GM19023 (cell line): ENCODE data around the gene AHDC1.
"Not testable (repeated sequence)": the region's sequence is repeated elsewhere in the genome, so short reads cannot be mapped to it uniquely, and the experiment has no call there.

Experiments
- ATAC-seq: cut with Tn5 transposase; IDR thresholded peaks from one replicate; pipeline ENCODE4 v1.9.1; 2021; ENCODE audit warnings: mild to moderate bottlenecking, moderate library complexity; ENCODE audit not compliant: unreplicated experiment

The AHDC1 gene

DNA sequence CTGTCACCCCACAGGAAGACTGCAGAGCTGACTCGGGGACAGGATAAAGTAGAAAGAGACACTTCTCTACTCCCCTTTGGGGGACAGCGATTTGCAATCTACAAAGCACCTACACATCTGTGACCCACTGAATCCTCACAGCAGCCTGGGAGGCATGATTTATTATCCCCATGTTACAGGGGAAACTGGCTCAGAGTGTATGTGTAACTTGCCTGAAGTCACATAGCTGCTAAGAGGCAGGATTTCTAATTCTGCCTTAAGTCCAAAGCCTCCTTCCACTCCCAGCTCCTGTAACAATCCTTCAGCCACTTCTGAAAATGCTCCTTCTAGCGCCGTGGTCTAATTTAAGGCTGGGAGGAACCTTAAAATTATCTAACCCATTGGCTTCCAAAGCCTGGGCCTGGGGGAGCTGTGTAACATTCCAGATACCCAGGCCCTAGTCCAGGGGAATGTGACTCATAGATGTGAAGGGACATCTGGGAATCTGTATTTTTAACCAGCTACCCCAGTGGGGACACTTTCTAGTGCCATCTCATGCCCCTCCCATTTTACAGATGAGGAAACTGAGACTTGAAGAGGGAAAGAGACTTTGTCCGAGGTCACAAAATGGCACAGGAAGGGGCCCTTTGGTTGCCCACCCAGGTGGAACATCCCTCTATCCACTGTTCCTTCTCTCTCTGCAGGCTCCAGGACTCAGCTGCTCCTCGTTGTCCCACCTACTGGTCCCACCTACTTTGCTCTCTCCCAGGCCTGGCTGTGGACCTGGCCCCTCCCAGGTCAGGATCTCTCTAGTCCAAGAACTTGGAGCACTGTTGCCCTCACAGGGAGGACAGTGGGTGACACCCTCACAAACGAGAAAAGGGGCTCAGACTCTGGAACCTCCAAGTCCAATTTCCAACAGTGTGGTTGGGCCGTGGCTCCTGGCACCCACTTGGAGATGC, 48.9 kb downstream of the AHDC1 start:
- ATAC-seq = no peak

DNA sequence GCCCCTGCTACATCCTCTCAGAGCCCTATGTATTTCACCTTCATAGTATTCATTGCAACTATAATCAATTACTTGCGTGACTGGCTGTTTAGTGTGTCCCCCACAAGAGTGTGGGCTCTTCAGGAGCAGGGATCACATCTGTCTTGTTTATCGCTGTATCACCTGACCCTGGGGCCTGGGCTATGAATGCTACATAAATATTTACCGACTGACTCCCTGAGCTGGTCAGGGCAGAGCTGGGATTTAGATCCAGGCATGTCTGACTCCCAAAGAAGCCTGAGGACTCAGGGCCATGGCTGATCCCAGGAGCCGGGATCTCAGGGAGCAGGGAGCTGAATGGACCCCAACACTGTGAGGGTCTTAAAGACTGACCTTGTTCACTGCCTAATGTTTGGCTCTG, 49.7 kb downstream of the AHDC1 start:
- no peak for ATAC-seq

DNA sequence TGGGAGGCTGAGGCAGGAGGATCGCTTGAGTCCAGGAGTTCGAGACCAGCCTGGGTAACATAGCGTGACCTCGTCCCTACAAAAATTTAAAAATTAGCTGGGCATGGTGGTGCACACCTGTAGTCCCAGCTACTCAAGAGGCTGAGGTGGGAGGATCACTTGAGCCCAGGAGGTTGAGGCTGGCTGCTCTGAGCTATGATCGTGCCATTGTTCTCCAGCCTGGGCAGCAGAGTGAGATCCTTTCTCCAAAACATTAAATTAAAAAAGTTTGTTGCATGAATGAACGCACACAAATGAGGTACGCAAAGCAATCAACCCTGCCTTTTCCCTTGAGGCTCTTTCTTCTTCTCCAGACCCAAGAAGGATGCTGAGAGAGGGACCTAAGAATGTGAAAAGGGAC, 50.1 kb downstream of the AHDC1 start:
- not testable (repeated sequence) for ATAC-seq

DNA sequence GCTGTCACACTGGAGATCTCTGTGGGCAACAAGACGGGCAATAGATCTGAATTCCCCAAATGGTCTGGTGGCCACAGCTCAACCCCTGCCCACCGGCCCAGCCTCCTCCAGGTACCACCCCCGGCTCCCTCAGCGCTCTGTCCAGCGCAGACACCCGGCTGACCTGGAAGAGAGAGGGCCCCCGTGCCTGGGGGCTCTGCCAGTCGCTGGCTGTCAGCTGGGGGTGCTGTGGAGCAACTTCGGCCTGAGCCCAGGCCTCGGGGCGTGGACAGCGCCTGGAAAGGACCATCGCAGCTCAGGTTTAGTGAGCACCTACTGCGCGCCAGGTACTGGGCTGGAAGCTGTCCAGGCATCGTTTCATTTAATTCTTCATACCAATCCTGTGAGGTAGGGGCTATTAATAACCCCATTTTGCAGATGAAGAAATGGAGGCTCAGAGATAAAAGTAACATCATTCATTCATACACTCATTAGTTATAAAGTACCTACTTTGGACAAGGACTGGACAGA, 51.0 kb downstream of the AHDC1 start:
- ATAC-seq = no peak

DNA sequence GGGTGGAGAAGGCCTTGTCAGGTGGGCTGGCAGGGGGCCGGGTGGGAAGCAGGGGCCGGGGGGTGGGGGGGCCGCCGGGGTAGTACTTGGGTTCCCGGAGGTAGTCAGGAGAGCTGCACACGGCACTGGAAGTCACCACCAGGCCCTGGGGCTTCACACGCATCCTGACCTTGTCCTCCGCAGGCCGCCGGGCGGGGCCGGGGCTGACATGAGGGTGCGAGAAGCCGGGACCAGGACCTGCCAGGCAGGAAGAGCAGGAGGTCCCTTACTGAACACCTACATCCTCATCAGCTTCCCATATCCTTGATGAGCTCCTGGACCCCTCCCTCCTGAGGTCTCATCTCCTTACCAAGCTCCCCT, 52.0 kb downstream of the AHDC1 start:
- no peak for ATAC-seq

DNA sequence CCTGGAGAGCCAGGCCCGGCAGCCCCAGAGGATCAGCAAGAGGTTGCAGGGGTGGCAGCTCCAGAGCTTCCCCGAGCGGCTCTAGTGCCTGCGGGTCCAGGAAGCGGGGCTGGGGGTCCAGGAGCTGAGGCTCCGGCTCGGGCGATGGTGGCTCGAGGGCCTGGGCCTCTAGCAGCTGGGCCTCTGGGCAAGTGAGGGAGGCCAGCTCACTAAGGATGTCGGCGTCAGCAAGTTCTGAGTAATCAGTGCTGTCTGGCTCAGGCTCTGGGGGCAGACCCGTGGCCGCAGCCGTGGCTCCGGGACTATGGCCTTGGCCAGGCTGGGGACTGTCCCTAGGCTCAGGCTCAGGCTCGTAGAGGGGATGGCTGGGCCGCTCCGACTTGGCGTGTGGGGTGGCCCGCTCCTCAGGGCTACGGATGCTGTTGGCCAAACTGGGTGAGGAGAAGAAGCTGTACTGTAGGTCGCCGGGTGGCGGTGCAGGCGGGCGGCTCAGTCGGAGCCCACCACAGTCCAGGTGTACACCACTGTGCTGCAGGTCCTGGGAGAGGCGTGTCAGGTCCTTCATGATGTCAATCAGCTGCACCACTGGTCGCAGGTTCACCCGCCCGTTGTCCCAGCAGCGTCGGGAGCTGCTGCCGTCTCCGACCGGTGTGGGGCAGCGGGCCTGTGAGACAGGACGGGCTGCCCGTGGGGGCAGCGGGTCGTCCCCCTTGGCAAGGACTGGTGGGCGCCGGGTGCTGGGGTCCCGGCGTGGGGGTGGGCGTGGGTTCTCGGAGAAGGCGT, 52.6 kb downstream of the AHDC1 start:
- no peak for ATAC-seq

DNA sequence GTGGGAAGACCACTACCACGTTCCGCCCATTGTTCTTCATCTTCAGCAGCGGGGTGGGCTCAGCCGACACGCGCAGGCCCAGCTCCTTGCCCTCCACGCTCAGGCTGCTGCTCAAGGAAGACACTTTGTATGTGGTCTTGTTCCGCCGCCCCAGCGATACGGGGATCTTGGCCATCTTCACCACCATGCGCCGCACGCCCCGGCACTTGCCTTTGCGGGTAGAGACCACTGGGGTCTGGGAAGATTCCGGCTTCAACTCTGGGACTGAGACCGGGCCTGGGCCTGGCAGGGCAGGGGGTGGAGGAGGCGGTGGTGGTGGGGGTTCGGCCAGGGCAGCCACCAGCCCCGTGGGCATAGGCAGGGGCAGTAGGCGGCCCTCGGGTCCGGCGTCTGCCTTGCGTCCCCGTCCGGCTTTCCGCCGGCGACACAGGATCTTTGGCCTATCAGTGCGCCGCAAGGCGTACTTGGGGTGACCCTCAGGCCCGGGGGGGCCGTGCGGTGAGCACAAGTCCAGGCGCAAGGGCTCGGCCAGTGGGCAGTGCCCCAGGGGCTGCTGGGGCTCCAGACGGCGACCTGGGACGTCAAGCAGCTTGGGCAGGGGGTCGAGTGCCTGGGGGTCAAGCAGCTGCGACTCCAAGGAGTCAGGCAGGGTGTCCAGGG, 53.3 kb downstream of the AHDC1 start:
- no peak for ATAC-seq

DNA sequence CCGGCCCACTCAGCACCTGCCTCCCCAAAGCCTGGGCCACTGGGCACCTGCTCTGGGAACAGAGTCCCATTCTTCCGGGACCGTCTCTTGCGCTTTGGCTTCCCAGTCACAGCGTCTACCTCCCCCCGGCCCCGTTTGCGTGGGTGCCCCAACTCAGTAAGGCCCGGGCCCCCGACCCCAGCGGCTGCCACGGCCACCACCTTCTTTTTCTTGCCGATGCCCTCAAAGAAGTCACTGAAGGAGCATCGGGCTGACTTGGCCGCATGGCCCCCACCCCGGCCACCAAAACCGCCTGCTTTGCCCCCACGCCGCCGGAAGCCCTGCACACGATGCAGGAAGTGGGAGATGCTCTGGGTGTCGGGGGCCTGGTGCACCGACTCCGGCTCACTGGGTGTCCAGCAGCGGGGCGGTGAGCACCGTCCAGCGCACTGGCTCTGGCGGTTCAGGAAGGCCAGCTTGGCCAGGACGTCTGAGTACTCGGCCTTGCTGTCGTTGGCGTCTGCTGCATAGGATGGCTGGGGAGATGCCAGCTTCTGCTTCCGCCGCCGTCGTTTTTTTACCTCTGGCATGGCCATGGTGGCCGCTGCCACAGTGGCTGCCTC, 54.0 kb downstream of the AHDC1 start:
- ATAC-seq = no peak

DNA sequence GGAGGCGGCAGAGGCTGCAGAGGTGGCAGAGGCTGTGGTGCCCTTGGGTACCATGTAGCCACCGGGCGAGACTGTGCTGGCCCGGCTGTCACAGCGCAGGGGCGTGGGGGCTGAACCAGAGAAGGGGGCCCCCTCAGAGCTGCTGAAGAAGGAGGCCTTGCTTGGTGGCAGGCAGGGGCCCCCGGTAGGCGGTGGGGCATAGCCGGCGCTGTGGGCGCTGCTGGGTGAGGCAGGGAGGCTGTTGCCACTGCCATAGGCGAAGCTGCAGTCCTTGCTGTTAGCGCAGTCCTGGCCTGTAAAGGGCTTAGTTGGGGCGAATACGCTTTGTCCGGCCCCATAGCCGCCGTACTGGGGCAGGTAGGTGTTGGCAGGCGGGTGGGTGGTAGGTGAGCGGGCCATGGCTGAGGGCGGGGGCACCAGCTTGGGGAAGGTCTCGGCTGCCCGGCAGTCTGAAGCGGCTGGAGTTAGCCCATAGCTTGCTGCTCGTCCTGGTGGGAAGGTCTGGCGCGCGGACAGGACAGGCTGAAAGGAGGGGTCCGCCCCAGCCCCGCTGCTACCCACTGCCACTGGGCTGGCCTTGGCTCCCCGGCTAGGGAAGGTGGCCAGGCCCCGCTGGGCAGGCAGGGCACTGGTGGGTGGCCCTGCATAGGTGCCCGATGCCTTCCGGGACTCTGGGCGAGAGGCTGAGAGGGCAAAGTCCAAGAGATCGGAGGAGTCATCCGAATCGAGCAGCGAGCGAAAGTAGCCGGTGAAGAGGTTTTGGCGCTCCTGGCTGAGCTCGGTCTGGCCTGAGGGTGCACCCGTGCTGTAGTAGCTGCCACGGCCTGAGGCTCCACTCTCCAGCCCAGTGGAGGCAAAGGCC, 54.9 kb downstream of the AHDC1 start:
- no peak for ATAC-seq

DNA sequence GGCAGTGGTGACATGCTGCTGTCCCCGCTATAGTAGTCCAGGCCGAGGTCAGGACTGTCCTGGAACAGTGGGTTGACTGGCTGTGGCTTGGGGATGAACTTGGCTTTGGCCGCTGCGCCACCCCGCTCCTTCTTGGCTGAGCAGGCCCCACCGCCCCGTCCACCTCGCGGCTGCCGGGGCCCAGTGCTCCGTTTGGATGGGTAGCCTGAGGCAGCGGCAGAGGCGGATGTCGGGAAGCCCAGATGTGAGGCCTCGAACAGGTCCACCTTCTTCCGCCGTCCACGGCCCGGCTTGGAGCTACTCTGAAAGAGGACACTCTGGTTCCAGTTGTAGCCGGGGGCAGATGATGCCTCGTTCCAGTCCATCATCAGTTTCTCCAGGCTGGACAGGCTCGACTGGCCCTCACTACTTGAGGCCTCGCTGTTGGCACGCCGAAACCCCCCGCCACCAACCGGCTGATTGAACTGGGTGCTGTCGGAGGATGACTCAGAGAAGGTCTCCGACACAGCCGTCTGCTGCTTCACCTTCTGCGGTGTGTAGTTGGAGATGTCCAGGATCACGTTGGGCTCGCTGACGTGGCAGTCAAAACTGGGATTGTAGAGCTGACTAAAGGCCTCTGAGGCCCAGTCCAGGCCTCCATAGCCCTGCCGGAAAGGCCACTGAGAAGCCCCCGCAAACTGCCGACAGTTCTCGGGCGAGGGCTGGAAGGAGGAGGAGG, 55.6 kb downstream of the AHDC1 start:
- ATAC-seq = no peak

DNA sequence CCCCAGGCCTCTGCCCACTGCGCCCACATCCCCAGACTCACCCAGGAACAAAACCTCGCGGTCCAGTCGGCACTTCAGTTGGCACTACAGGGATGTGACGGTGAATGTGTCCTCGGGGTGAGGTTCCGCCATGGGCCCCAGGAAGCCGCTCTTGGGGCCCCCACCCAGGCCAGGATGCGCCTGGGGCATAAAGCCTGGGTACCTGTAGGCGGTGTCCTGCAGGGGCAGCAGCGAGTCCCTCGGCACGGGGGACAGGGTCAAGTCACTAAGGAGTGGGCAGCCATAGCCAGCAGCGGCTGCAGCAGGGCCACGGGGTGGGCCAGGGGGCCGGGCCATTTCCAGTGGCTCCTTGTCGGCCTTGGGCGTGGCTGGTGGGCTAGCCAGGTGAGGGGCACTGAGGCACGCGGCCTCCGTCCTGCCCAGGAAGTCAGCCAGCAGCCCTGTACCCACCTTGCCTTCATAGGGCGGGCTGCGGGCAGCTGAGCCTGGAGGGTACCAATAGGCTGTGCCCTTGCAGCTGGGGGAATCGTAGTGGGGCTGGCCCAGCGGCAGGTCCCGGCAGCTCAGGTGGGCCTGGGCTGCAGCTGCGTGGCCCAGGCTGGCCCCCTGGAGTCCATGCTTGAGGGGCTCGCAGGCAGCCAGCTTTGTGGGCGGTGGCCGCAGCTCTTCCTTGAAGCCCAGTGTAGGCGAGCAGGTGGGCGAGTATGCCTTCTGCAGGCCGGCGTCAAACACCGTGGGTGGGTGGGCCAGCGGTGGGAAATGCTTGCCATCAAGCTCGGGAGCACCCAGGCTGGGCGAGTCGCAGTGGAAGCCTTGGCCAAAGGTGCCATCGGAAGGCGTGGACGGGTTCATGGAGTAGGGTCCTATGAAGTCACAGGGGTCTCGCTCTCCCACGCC, 56.5 kb downstream of the AHDC1 start:
- no peak for ATAC-seq

DNA sequence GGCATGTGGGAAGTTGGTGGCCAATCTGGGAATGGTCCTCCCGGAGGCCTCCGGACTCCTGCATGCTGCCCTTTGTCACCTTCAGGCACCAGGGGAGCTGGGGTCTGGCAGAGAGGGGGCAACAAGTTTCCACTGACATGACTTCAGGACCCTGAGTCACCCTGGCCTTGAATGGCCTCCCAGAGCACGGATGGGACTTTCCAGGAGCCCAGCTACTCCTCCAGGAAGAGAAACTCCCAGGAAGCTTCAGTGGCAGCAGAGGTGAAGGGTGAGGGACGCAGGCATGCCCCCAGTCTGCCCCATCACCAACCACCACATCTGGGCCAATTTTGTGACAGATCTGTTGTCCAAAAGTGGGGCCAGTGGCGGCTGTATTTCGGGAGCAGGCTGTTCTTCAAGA, 58.1 kb downstream of the AHDC1 start:
- ATAC-seq = no peak

DNA sequence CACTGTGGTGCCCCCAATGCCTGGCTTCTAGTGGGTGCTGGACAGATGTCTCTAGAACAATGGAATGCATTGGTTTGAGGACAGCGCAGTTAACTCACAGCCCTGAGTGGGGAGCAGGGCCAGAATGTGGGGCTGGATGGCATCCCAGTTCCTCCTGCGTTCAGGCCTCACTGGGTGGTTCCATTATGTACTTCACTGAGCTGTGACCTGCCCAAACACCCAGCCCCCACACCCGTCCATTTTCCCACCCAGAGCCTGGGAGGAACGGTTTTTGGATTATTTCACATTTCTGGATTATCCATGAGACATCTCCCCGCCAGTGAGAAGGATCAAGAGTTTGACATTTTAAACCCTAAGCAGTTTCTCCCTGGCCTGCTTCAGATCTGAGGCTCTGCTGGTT, 58.7 kb downstream of the AHDC1 start:
- no peak for ATAC-seq

DNA sequence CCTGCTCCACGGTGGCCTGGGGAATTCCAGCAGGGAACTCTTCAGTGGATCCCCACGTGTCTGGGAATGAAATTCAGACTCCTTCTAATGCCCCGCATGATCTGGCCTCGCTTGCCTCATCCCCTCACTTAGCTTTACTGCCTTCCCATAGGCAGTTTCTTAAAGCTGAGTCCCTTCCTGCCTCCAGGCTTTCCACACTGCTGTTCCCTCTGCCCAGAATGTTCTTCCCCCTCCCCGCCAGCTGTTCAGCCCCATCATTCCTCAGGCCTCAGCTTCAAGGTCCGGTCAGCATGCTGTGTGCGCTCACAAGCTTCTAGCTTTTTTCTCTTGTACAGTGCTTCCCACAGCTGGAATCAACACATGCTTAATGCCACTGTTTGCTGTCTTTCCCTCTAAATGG, 59.1 kb downstream of the AHDC1 start:
- no peak for ATAC-seq

DNA sequence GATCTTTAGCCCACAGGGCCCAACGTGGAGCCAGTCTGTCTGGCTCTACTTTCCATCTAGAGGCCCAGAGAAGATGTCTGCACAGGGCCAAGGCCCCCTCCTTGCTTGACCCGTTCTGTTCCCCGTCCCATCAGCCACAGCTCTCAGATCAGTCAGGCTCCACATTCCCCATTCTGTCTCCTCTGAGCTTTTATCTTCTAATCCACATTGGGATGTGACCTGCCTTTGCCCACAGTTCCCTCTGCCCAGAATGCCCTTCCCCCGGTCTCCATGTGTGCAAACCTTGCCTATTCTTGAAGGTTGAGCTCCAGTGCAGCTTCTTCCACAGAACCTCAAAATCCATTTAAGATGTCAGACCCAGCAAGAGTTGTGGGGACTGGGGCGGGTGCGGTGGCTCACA, 60.7 kb downstream of the AHDC1 start:
- ATAC-seq = no peak

DNA sequence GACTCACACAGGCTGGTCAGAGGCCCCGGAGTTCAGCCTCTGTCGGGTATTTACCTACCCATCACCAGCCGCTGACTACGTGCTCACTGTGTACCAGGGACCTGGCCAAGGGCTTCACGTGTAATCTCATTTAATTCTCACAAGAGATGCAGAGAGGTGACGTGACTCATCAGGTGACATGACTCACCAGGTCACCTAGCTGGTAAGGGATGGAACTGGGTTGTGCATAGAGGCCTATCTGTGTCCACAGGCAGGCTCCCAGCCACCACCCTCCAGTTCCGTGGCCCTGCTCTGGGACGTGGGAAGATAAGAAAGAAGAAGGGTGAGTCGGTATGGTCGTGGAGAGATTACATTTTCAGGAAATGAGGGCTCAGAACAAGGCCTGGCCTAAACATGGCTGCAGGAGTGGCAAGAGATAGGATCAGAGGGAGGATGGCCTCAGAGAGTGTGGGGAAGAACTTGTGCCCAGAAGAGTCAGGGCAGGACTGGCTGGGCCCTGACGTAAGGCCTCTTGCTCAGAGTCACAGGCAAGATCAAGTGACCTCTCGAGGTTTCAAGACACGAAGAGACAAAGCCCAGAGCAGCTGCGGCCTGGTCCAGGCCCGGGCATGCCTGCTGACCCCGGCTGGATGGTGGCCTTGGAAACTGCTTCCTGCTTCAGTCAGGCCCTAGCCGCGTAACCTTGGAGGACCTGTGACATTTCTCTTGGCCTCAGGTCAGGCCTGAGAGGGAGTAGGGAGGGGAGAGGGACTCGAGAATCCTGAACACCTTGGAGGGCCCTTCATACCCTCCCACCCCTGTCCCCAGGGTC, 61.3 kb downstream of the AHDC1 start:
- no peak for ATAC-seq
